NT2/D1 (cell line): Measurements from ENCODE around the gene KCND3.

ENCODE experiments used
- DNase-seq: peaks from one replicate; pipeline ENCODE4 v3.0.0-alpha.2; 2011; ENCODE audit warnings: low read depth, low spot score
- H3K27me3 ChIP-seq: 2 replicates; pipeline ENCODE4 v1.6.0; 2011; ENCODE audit warnings: mild to moderate bottlenecking; ENCODE audit not compliant: insufficient read length, insufficient read depth
- H3K36me3 ChIP-seq: 2 replicates; pipeline ENCODE4 v1.6.1; 2011; ENCODE audit warnings: mild to moderate bottlenecking, low read length, mixed read lengths; ENCODE audit not compliant: insufficient read depth, insufficient read length
- H3K4me1 ChIP-seq: 2 replicates; pipeline ENCODE4 v1.5.1; 2011; ENCODE audit not compliant: insufficient read depth, insufficient read length
- H3K4me3 ChIP-seq: 2 replicates; pipeline ENCODE4 v1.5.1; 2011; ENCODE audit warnings: low read depth; ENCODE audit not compliant: insufficient read length
- H3K9ac ChIP-seq: 2 replicates; pipeline ENCODE4 v1.6.0; 2011; ENCODE audit warnings: low read depth; ENCODE audit not compliant: insufficient read length
- H3K9me3 ChIP-seq: 2 replicates; pipeline ENCODE4 v1.5.1; 2011; ENCODE audit warnings: mild to moderate bottlenecking, low read length; ENCODE audit not compliant: insufficient read depth
- SUZ12 ChIP-seq: IDR thresholded peaks from 2 replicates; pipeline ENCODE4 v1.6.1; 2011; ENCODE audit not compliant: insufficient read length, insufficient read depth; ENCODE audit errors: extremely low read depth
- YY1 ChIP-seq: IDR thresholded peaks from 2 replicates; pipeline ENCODE4 v1.6.1; 2011; ENCODE audit not compliant: insufficient read length, insufficient read depth
- ZNF274 ChIP-seq: IDR thresholded peaks from 2 replicates; pipeline ENCODE4 v1.6.1; 2011; ENCODE audit warnings: mild to moderate bottlenecking, low read depth, low read length

The KCND3 gene

DNA sequence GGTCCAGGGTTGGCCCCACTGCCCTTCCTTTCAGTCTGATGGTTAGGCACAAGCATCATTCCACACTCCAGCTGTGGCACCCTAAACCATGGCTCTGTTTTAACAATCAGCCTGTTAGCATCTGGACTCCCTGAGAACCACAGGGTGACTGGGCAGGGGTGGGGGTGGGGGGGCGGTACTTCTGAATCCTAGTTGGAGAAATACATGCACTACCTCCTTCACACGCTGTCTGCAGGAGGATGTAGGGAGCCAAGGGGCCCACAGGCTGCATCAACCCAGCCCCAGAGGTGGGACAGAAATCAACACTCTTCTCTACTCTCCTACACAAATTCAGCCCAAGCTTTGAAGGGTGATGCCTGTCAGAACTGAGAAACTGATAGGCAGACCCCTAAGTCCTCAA is 209.9 kb downstream of the KCND3 start:
- TF ChIP-seq SUZ12 (no peak), ZNF274 (no peak), YY1 (no peak)
- H3K4me1 ChIP-seq: peaks cover 5% of the 10 kb centered on the region
- DNase-seq: no peak
- H3K27me3 ChIP-seq: no peaks in the 10 kb centered on the region
- H3K36me3 ChIP-seq: no peaks in the 10 kb centered on the region
- H3K9ac ChIP-seq: no peak overlapping the region
- H3K4me3 ChIP-seq: no peak overlapping the region
- peaks cover 14% of the 10 kb centered on the region; the same call in 1 of the 2 replicates for H3K9me3 ChIP-seq

GRCh38 chr1:111778541-111779051 is 210.9 kb downstream of the KCND3 start:
- Histone ChIP-seq H3K27me3 (no peaks in the 10 kb centered on the region), H3K9me3 (peaks cover 14% of the 10 kb centered on the region; the same call in 1 of the 2 replicates), H3K4me1 (peaks cover 5% of the 10 kb centered on the region), H3K4me3 (no peak overlapping the region), H3K36me3 (no peaks in the 10 kb centered on the region), H3K9ac (no peak overlapping the region)
- no peak for DNase-seq
- no peak for TF ChIP-seq SUZ12
- TF ChIP-seq YY1: no peak
- TF ChIP-seq ZNF274: no peak

DNA sequence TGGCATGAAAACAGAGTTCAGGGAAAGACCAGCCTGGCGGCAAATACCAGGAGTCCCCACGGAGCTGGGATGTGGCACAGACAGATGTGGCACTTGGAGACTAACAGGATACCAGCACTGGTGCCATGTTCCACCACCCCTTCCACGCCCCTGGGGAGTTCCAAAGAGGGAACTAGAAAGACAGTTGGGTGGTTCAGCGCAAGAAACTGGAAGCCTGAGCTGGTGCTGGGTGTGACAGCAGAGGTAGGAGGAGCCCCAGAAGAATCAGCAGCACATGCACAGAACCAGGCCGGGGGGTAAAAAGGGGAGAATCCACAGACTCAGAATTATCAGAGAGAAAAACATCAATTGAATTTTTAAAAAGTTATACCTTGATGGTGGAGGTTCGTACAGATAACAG is 211.4 kb downstream of the KCND3 start:
- peaks cover 5% of the 10 kb centered on the region for H3K4me1 ChIP-seq
- H3K9me3 ChIP-seq: peaks cover 14% of the 10 kb centered on the region; the same call in 1 of the 2 replicates
- H3K9ac ChIP-seq: no peak overlapping the region
- H3K27me3 ChIP-seq: no peaks in the 10 kb centered on the region
- H3K4me3 ChIP-seq: no peak overlapping the region
- TF ChIP-seq YY1 (no peak), ZNF274 (no peak), SUZ12 (no peak)
- no peak for DNase-seq
- H3K36me3 ChIP-seq: no peaks in the 10 kb centered on the region

GRCh38 chr1:111777301-111777700 is 212.2 kb downstream of the KCND3 start:
- Histone ChIP-seq H3K4me3 (no peak overlapping the region), H3K4me1 (peaks cover 5% of the 10 kb centered on the region), H3K36me3 (no peaks in the 10 kb centered on the region), H3K9ac (no peak overlapping the region), H3K27me3 (no peaks in the 10 kb centered on the region), H3K9me3 (peaks cover 14% of the 10 kb centered on the region; the same call in 1 of the 2 replicates)
- TF ChIP-seq ZNF274 (no peak), SUZ12 (no peak), YY1 (no peak)
- DNase-seq: no peak

GRCh38 chr1:111776861-111777260 is 212.6 kb downstream of the KCND3 start:
- peaks cover 5% of the 10 kb centered on the region for H3K4me1 ChIP-seq
- H3K36me3 ChIP-seq: no peaks in the 10 kb centered on the region
- TF ChIP-seq YY1: no peak
- TF ChIP-seq SUZ12: no peak
- no peak for TF ChIP-seq ZNF274
- H3K27me3 ChIP-seq: no peaks in the 10 kb centered on the region
- H3K4me3 ChIP-seq: no peak overlapping the region
- H3K9ac ChIP-seq: no peak overlapping the region
- H3K9me3 ChIP-seq: peaks cover 14% of the 10 kb centered on the region; the same call in 1 of the 2 replicates
- DNase-seq: no peak

- TF ChIP-seq SUZ12: no peak
- no peak for TF ChIP-seq ZNF274
- no peak for TF ChIP-seq YY1
- H3K9me3 ChIP-seq: peaks cover 14% of the 10 kb centered on the region; the same call in 1 of the 2 replicates
- H3K27me3 ChIP-seq: no peaks in the 10 kb centered on the region
- H3K36me3 ChIP-seq: no peaks in the 10 kb centered on the region
- H3K4me1 ChIP-seq: peaks cover 5% of the 10 kb centered on the region
- DNase-seq: no peak
- no peak overlapping the region for H3K4me3 ChIP-seq
- no peak overlapping the region for H3K9ac ChIP-seq
Measured at GRCh38 chr1:111776391-111776790, 213.1 kb downstream of the KCND3 start.

- no peak for DNase-seq
- Histone ChIP-seq H3K27me3 (no peaks in the 10 kb centered on the region), H3K4me3 (no peak overlapping the region), H3K36me3 (no peaks in the 10 kb centered on the region), H3K9me3 (peaks cover 14% of the 10 kb centered on the region; the same call in 1 of the 2 replicates), H3K9ac (no peak overlapping the region), H3K4me1 (peaks cover 5% of the 10 kb centered on the region)
- TF ChIP-seq SUZ12 (no peak), ZNF274 (no peak), YY1 (no peak)
Measured at GRCh38 chr1:111775966-111776365, 213.5 kb downstream of the KCND3 start.
